ENCODE measurements around the gene NLN.
A peak's percentile ranks its signal among the peaks of the same experiment; 100 is the strongest.
"Not testable (repeated sequence)": the region's sequence is repeated elsewhere in the genome, so short reads cannot be mapped to it uniquely, and the experiment has no call there.

NLN gene

GRCh38 chr5:65734196-65734775 is 12.3 kb downstream of the NLN start:
- not testable (repeated sequence) for DNase-seq

- DNase-seq: no peak
Measured at GRCh38 chr5:65734921-65735320, 12.9 kb downstream of the NLN start.

GRCh38 chr5:65736011-65736410 is 14.0 kb downstream of the NLN start:
- no peak for DNase-seq

- DNase-seq: no peak
Measured at GRCh38 chr5:65737842-65738241, 15.8 kb downstream of the NLN start.

GRCh38 chr5:65738305-65738704 is 16.3 kb downstream of the NLN start:
- no peak for DNase-seq

- no peak for DNase-seq
Measured at GRCh38 chr5:65739162-65739561, 17.2 kb downstream of the NLN start.

GRCh38 chr5:65742565-65743231 is 20.7 kb downstream of the NLN start:
- no peak for DNase-seq

- no peak for DNase-seq
Measured at GRCh38 chr5:65749221-65749844, 27.3 kb downstream of the NLN start.

- no peak for DNase-seq
Measured at GRCh38 chr5:65749956-65750355, 28.0 kb downstream of the NLN start.

GRCh38 chr5:65750938-65751337 is 28.9 kb downstream of the NLN start:
- DNase-seq: no peak

GRCh38 chr5:65753189-65753588 is 31.2 kb downstream of the NLN start:
- no peak for DNase-seq

GRCh38 chr5:65758546-65759144 is 36.6 kb downstream of the NLN start:
- no peak for DNase-seq

GRCh38 chr5:65760504-65761275 is 38.7 kb downstream of the NLN start:
- DNase-seq: peak; percentile 47

GRCh38 chr5:65762234-65762633 is 40.2 kb downstream of the NLN start:
- no peak for DNase-seq

- no peak for DNase-seq
Measured at GRCh38 chr5:65765582-65765981, 43.6 kb downstream of the NLN start.

GRCh38 chr5:65766175-65766574 is 44.2 kb downstream of the NLN start:
- DNase-seq: no peak

GRCh38 chr5:65766781-65767180 is 44.8 kb downstream of the NLN start:
- no peak for DNase-seq

- DNase-seq: no peak
Measured at GRCh38 chr5:65767565-65767964, 45.6 kb downstream of the NLN start.

- no peak for DNase-seq
Measured at GRCh38 chr5:65768723-65769346, 46.8 kb downstream of the NLN start.

GRCh38 chr5:65769539-65769938 is 47.5 kb downstream of the NLN start:
- no peak for DNase-seq

GRCh38 chr5:65771266-65771665 is 49.3 kb downstream of the NLN start:
- DNase-seq: no peak

- not testable (repeated sequence) for DNase-seq
Measured at GRCh38 chr5:65772963-65773362, 51.0 kb downstream of the NLN start.

- DNase-seq: no peak
Measured at GRCh38 chr5:65774346-65774745, 52.3 kb downstream of the NLN start.
